SU-DHL-6 (cell line): ENCODE results near the gene HOPX.

Experiments used
- H2AFZ ChIP-seq: fragments of 200-600 bp; sonication (generic); 2 replicates; pipeline ENCODE4 v1.6.1; 2014; ENCODE audit warnings: low read depth, mild to moderate bottlenecking, moderate library complexity, mixed read lengths, antibody characterized with exemption, low read length; ENCODE audit not compliant: severe bottlenecking
- H3F3A ChIP-seq: fragments of 200-600 bp; shearing (Covaris generic); 2 replicates; pipeline ENCODE4 v1.6.0; 2016; ENCODE audit warnings: antibody characterized with exemption, mild to moderate bottlenecking; ENCODE audit not compliant: insufficient read depth
- H3K27ac ChIP-seq: fragments of 200-600 bp; sonication (generic); 2 replicates; pipeline ENCODE4 v1.5.1; 2016; ENCODE audit warnings: low read depth, mild to moderate bottlenecking, low read length, moderate library complexity, mixed read lengths
- H3K27me3 ChIP-seq: fragments of 200-600 bp; sonication (generic), shearing (Covaris generic); 2 replicates; pipeline ENCODE4 v1.6.0; 2014; ENCODE audit warnings: mild to moderate bottlenecking, low read length
- H3K36me3 ChIP-seq: fragments of 200-600 bp; sonication (generic); 2 replicates; pipeline ENCODE4 v1.6.1; 2014; ENCODE audit warnings: mild to moderate bottlenecking, low read length, mixed read lengths
- H3K4me2 ChIP-seq: fragments of 300-600, 200-600 bp; shearing (Covaris generic), sonication (generic); 2 replicates; pipeline ENCODE4 v1.6.0; 2014; ENCODE audit warnings: low read length, low read depth, mild to moderate bottlenecking; ENCODE audit not compliant: poor library complexity, severe bottlenecking
- H3K4me3 ChIP-seq: fragments of 200-600 bp; sonication (generic); 2 replicates; pipeline ENCODE4 v1.5.1; 2014; ENCODE audit warnings: antibody characterized with exemption, low read length, mild to moderate bottlenecking, mixed read lengths; ENCODE audit not compliant: insufficient read depth, poor library complexity, severe bottlenecking
- H3K79me2 ChIP-seq: fragments of 200-600 bp; sonication (generic); 2 replicates; pipeline ENCODE4 v1.6.1; 2014; ENCODE audit warnings: mild to moderate bottlenecking, low read length, moderate library complexity; ENCODE audit not compliant: insufficient read depth
- H3K9ac ChIP-seq: fragments of 200-600 bp; sonication (generic); 2 replicates; pipeline ENCODE4 v1.7.0; 2014; ENCODE audit warnings: mild to moderate bottlenecking, low read length
- H3K9me2 ChIP-seq: fragments of 200-600 bp; sonication (generic); replicated peaks from 2 replicates; pipeline ENCODE4 v1.6.1; 2014; ENCODE audit warnings: low read length; ENCODE audit not compliant: insufficient read depth
- H3K9me3 ChIP-seq: fragments of 200-600 bp; sonication (generic); 2 replicates; pipeline ENCODE4 v1.6.1; 2014; ENCODE audit warnings: low read length, mixed read lengths; ENCODE audit not compliant: insufficient read depth
- H4K20me1 ChIP-seq: fragments of 200-600 bp; sonication (generic); 2 replicates; pipeline ENCODE4 v1.6.1; 2014; ENCODE audit warnings: low read depth, mild to moderate bottlenecking, antibody characterized with exemption, low read length, moderate library complexity, mixed read lengths
- EZH2phosphoT487 ChIP-seq: fragments of 200-600 bp; sonication (generic), shearing (Covaris generic); conservative IDR thresholded peaks from 2 replicates; pipeline ENCODE4 v1.6.1; 2018; ENCODE audit warnings: mild to moderate bottlenecking, antibody characterized with exemption, low read length, moderate library complexity, mixed read lengths
- TF ChIP-seq, protein P1 (sequence below): fragments of 200-600 bp; sonication (generic); IDR thresholded peaks from one replicate; pipeline ENCODE4 v1.5.1; 2017; ENCODE audit warnings: antibody characterized with exemption, mild to moderate bottlenecking, low read length, moderate library complexity; ENCODE audit not compliant: insufficient read depth, poor library complexity, severe bottlenecking

The HOPX gene

DNA sequence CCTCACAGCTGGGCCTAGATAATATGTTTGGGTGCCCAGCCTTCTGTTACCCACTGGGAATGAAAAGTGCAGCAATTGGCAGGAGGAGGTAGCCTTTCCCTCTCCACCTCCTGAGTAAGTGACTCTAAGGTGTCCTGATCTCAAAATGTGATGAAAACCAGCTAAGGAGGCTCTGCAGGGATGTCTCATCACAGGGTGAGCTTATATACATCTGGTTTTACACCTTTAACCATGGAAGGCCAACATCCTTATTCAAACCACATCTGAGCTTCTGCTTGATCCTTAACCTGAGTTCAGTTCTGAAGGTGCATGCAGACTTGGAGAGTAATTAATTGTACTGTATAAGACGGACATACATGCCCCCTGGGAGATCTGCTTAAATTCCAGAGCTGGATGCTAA is 53.7 kb downstream of the HOPX start:
- Histone ChIP-seq H3K27me3 (no peaks in the 10 kb centered on the region), H3K4me2 (no peak overlapping the region), H3K4me3 (no peak overlapping the region), H3K36me3 (no peaks in the 10 kb centered on the region), H3K9me2 (no peaks in the 10 kb centered on the region), H4K20me1 (no peaks in the 10 kb centered on the region), H3F3A (no peaks in the 10 kb centered on the region), H3K9ac (no peak overlapping the region), H3K9me3 (no peaks in the 10 kb centered on the region), H2AFZ (no peak overlapping the region), H3K27ac (no peak overlapping the region), H3K79me2 (no peaks in the 10 kb centered on the region)
- TF ChIP-seq EZH2phosphoT487: no peak
- TF ChIP-seq, protein P1, sequence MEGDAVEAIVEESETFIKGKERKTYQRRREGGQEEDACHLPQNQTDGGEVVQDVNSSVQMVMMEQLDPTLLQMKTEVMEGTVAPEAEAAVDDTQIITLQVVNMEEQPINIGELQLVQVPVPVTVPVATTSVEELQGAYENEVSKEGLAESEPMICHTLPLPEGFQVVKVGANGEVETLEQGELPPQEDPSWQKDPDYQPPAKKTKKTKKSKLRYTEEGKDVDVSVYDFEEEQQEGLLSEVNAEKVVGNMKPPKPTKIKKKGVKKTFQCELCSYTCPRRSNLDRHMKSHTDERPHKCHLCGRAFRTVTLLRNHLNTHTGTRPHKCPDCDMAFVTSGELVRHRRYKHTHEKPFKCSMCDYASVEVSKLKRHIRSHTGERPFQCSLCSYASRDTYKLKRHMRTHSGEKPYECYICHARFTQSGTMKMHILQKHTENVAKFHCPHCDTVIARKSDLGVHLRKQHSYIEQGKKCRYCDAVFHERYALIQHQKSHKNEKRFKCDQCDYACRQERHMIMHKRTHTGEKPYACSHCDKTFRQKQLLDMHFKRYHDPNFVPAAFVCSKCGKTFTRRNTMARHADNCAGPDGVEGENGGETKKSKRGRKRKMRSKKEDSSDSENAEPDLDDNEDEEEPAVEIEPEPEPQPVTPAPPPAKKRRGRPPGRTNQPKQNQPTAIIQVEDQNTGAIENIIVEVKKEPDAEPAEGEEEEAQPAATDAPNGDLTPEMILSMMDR: no peak

DNA sequence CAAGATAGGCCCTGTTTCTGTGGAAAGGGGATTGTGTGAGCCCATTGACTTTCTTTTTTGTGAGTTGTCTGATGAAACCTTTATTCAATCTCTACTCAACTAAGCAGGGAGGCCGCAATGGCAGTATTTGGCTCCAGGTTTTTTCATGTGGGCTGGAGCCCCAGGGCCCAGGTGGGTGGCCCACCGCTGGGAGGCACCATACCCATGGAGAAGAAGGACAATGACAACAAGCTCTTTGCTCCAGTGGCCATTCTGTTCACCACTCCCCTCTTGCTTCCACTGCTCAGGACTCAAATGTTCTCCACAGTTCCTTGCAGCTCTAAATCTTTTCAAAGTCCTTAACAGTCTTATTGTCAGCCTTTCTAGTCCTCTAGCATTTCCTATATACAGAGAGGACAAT is 54.1 kb downstream of the HOPX start:
- Histone ChIP-seq H2AFZ (no peak overlapping the region), H3K36me3 (no peaks in the 10 kb centered on the region), H3K27me3 (no peaks in the 10 kb centered on the region), H3K4me2 (no peak overlapping the region), H3K9me3 (no peaks in the 10 kb centered on the region), H3K9me2 (no peaks in the 10 kb centered on the region), H3F3A (no peaks in the 10 kb centered on the region), H4K20me1 (no peaks in the 10 kb centered on the region), H3K4me3 (no peak overlapping the region), H3K27ac (no peak overlapping the region), H3K79me2 (no peaks in the 10 kb centered on the region), H3K9ac (no peak overlapping the region)
- TF ChIP-seq EZH2phosphoT487: no peak

DNA sequence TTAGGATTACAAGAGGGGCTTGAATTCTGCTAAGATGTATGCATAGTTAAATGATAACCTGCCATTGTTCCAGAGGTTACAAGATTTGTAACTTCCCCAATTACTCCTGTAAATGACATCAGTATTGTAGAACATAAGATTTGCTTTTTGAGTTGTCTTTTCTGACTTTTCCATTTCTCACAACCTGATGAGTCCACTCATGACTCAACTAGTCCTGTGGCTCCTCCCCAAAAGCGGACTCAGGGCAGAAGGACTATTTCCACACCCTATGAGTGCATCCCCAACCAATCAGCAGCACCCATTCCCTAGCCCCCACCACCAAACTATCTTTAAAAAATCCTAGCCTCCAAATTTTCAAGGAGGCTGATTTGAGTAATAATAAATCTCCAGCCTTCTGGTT is 54.7 kb downstream of the HOPX start:
- Histone ChIP-seq H4K20me1 (no peaks in the 10 kb centered on the region), H3F3A (no peaks in the 10 kb centered on the region), H2AFZ (no peak overlapping the region), H3K36me3 (no peaks in the 10 kb centered on the region), H3K4me3 (no peak overlapping the region), H3K9me2 (no peaks in the 10 kb centered on the region), H3K27me3 (no peaks in the 10 kb centered on the region), H3K79me2 (no peaks in the 10 kb centered on the region), H3K9me3 (no peaks in the 10 kb centered on the region), H3K27ac (no peak overlapping the region), H3K4me2 (no peak overlapping the region), H3K9ac (no peak overlapping the region)
- TF ChIP-seq, protein P1: no peak
- no peak for TF ChIP-seq EZH2phosphoT487

DNA sequence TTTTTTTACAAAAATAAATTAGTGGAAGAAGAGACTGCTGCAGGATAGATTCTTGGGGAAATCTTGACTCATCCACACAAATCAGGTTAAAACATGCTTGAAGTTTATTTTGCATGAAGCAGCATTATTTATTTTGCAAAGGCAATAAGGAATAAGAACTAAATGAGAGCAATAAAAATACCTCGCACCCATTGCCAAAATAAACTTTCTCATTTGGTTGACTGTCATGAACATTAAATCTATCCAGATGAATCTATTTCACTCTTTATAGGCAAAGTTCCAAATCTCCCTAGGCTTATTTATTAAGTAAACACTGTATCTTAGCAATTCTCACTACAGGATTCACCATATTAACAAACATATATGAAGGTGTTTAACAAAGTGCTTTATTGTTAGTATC is 58.9 kb downstream of the HOPX start:
- Histone ChIP-seq H4K20me1 (no peaks in the 10 kb centered on the region), H3K9ac (no peak overlapping the region), H3K27me3 (no peaks in the 10 kb centered on the region), H3K4me3 (no peak overlapping the region), H3K9me3 (no peaks in the 10 kb centered on the region), H2AFZ (no peak overlapping the region), H3F3A (no peaks in the 10 kb centered on the region), H3K4me2 (no peak overlapping the region), H3K9me2 (no peaks in the 10 kb centered on the region), H3K27ac (no peak overlapping the region), H3K79me2 (no peaks in the 10 kb centered on the region), H3K36me3 (no peaks in the 10 kb centered on the region)
- TF ChIP-seq, protein P1: no peak
- no peak for TF ChIP-seq EZH2phosphoT487
